ENCODE results near the gene NAB1. TPM values are rescaled to one million over a fixed set of nuclear protein-coding genes. Genes with fewer than 3 reads are reported as not detected.
A peak's percentile ranks its signal among the peaks of the same experiment; 100 is the strongest.

NAB1 gene
- total RNA-seq, 1 donor from 2014 or later = 31.3 TPM

GRCh38 chr2:190628591-190629319, 20.1 kb upstream of the NAB1 start:
- Mint-ChIP-seq H3K27me3 (peaks cover 6% of the 10 kb centered on the region), H3K9me3 (peaks cover 3% of the 10 kb centered on the region), H3K4me1 (peaks cover 8% of the 10 kb centered on the region), H3K4me3 (no peak overlapping the region), H3K36me3 (ENCODE audit: low read depth) (no peaks in the 10 kb centered on the region), H3K27ac (no peak overlapping the region)
- ATAC-seq (ENCODE audit: low read depth) = no peak
- TF ChIP-seq CTCF (IDR thresholded peaks at IDR 0.05) = no peak
- CTCF ChIA-PET = interaction anchor here (0.6 kb wide), 1 partner anchor 15 kb away, joined by 3 read pairs; no protein-coding TSS in a partner anchor
- POLR2A ChIA-PET = no interaction called here
- DNase-seq = no peak
- intact Hi-C loops (cut with micrococcal nuclease) = loop anchor here (2.0 to 5.0 kb wide), 2 partner anchors 16 to 46 kb away; no protein-coding TSS in a partner anchor

- no peaks in the 10 kb centered on the region for H3K9me3 Mint-ChIP-seq
- H3K4me1 Mint-ChIP-seq = peaks cover 8% of the 10 kb centered on the region
- H3K36me3 Mint-ChIP-seq (ENCODE audit: low read depth) = no peaks in the 10 kb centered on the region
- ChIA-PET CTCF (interaction anchor here (1.0 to 4.0 kb wide), 2 partner anchors 46 to 48 kb away, joined by 3 to 12 read pairs; no protein-coding TSS in a partner anchor), POLR2A (interaction anchor here (0.5 to 0.6 kb wide), 2 partner anchors 89 to 171 kb away, joined by 3 read pairs; no protein-coding TSS in a partner anchor)
- ATAC-seq (ENCODE audit: low read depth) = no peak
- intact Hi-C loops (cut with micrococcal nuclease) = no loop called here
- no peak for DNase-seq
- H3K4me3 Mint-ChIP-seq = no peak overlapping the region
- no peak overlapping the region for H3K27ac Mint-ChIP-seq
- H3K27me3 Mint-ChIP-seq = no peaks in the 10 kb centered on the region
- TF ChIP-seq CTCF (IDR thresholded peaks at IDR 0.05) = no peak
Observed at GRCh38 chr2:190634381-190634780, 14.5 kb upstream of the NAB1 start.

GRCh38 chr2:190635781-190636180, 13.1 kb upstream of the NAB1 start:
- Mint-ChIP-seq H3K27me3 (no peaks in the 10 kb centered on the region), H3K4me1 (peaks cover 8% of the 10 kb centered on the region), H3K27ac (no peak overlapping the region), H3K9me3 (no peaks in the 10 kb centered on the region), H3K36me3 (ENCODE audit: low read depth) (no peaks in the 10 kb centered on the region), H3K4me3 (no peak overlapping the region)
- DNase-seq (no peak), ATAC-seq (ENCODE audit: low read depth) (no peak)
- no peak for TF ChIP-seq CTCF (IDR thresholded peaks at IDR 0.05)
- intact Hi-C loops (cut with micrococcal nuclease) = no loop called here
- CTCF ChIA-PET = interaction anchor here (0.6 to 4.0 kb wide), 3 partner anchors 43 to 217 kb away, joined by 3 to 12 read pairs (median 3); no protein-coding TSS in a partner anchor
- POLR2A ChIA-PET = no interaction called here

GRCh38 chr2:190636361-190636760, 12.5 kb upstream of the NAB1 start:
- Mint-ChIP-seq H3K9me3 (no peaks in the 10 kb centered on the region), H3K4me1 (peaks cover 8% of the 10 kb centered on the region), H3K27me3 (no peaks in the 10 kb centered on the region), H3K27ac (no peak overlapping the region), H3K36me3 (ENCODE audit: low read depth) (no peaks in the 10 kb centered on the region), H3K4me3 (no peak overlapping the region)
- CTCF ChIA-PET = interaction anchor here (0.6 to 4.0 kb wide), 3 partner anchors 42 to 217 kb away, joined by 3 to 12 read pairs (median 3); no protein-coding TSS in a partner anchor
- DNase-seq = no peak
- no peak for TF ChIP-seq CTCF (IDR thresholded peaks at IDR 0.05)
- no peak for ATAC-seq (ENCODE audit: low read depth)
- POLR2A ChIA-PET = no interaction called here
- intact Hi-C loops (cut with micrococcal nuclease) = no loop called here

- Mint-ChIP-seq H3K36me3 (ENCODE audit: low read depth) (no peaks in the 10 kb centered on the region), H3K27ac (no peak overlapping the region)
Observed at GRCh38 chr2:190637281-190637734, 11.6 kb upstream of the NAB1 start.

More at GRCh38 chr2:190637281-190637734, 11.6 kb upstream of the NAB1 start:
- Mint-ChIP-seq H3K27me3 (no peaks in the 10 kb centered on the region), H3K4me3 (no peak overlapping the region), H3K9me3 (no peaks in the 10 kb centered on the region), H3K4me1 (peaks cover 8% of the 10 kb centered on the region)
- intact Hi-C loops (cut with micrococcal nuclease) = no loop called here
- TF ChIP-seq CTCF (IDR thresholded peaks at IDR 0.05) = no peak
- DNase-seq (no peak), ATAC-seq (ENCODE audit: low read depth) (peak; percentile 28)
- POLR2A ChIA-PET = interaction anchor here (0.5 kb wide), 1 partner anchor 11 kb away, joined by 17 read pairs; the partner anchor contains the start of gene NAB1
- CTCF ChIA-PET = interaction anchor here (4.0 kb wide), 1 partner anchor 43 kb away, joined by 12 read pairs; no protein-coding TSS in a partner anchor
